NT2/D1 (cell line): Measurements from ENCODE around the gene KCNJ9.
"Not testable (repeated sequence)": the region's sequence is repeated elsewhere in the genome, so short reads cannot be mapped to it uniquely, and the experiment has no call there.

Source experiments
- DNase-seq: peaks from one replicate; pipeline ENCODE4 v3.0.0-alpha.2; 2011; ENCODE audit warnings: low read depth, low spot score
- H3K27me3 ChIP-seq: 2 replicates; pipeline ENCODE4 v1.6.0; 2011; ENCODE audit warnings: mild to moderate bottlenecking; ENCODE audit not compliant: insufficient read length, insufficient read depth
- H3K36me3 ChIP-seq: 2 replicates; pipeline ENCODE4 v1.6.1; 2011; ENCODE audit warnings: mild to moderate bottlenecking, low read length, mixed read lengths; ENCODE audit not compliant: insufficient read depth, insufficient read length
- H3K4me1 ChIP-seq: 2 replicates; pipeline ENCODE4 v1.5.1; 2011; ENCODE audit not compliant: insufficient read depth, insufficient read length
- H3K4me3 ChIP-seq: 2 replicates; pipeline ENCODE4 v1.5.1; 2011; ENCODE audit warnings: low read depth; ENCODE audit not compliant: insufficient read length
- H3K9ac ChIP-seq: 2 replicates; pipeline ENCODE4 v1.6.0; 2011; ENCODE audit warnings: low read depth; ENCODE audit not compliant: insufficient read length
- H3K9me3 ChIP-seq: 2 replicates; pipeline ENCODE4 v1.5.1; 2011; ENCODE audit warnings: mild to moderate bottlenecking, low read length; ENCODE audit not compliant: insufficient read depth
- SUZ12 ChIP-seq: IDR thresholded peaks from 2 replicates; pipeline ENCODE4 v1.6.1; 2011; ENCODE audit not compliant: insufficient read length, insufficient read depth; ENCODE audit errors: extremely low read depth
- YY1 ChIP-seq: IDR thresholded peaks from 2 replicates; pipeline ENCODE4 v1.6.1; 2011; ENCODE audit not compliant: insufficient read length, insufficient read depth
- ZNF274 ChIP-seq: IDR thresholded peaks from 2 replicates; pipeline ENCODE4 v1.6.1; 2011; ENCODE audit warnings: mild to moderate bottlenecking, low read depth, low read length

Gene KCNJ9

GRCh38 chr1:160107512-160107911, 26.2 kb downstream of the KCNJ9 start:
- no peak for DNase-seq
- H3K9ac ChIP-seq, result no peak overlapping the region
- no peaks in the 10 kb centered on the region for H3K9me3 ChIP-seq
- H3K4me3 ChIP-seq, result no peak overlapping the region
- no peaks in the 10 kb centered on the region for H3K36me3 ChIP-seq
- H3K4me1 ChIP-seq, result peaks cover 26% of the 10 kb centered on the region
- H3K27me3 ChIP-seq, result peaks cover 3% of the 10 kb centered on the region
- TF ChIP-seq ZNF274 (no peak), SUZ12 (no peak), YY1 (no peak)

- no peaks in the 10 kb centered on the region for H3K36me3 ChIP-seq
- H3K4me1 ChIP-seq, result peaks cover 22% of the 10 kb centered on the region
- DNase-seq, result peak; percentile 67
- peak overlapping the region; percentile 21 for H3K9ac ChIP-seq
- peaks cover 3% of the 10 kb centered on the region for H3K27me3 ChIP-seq
- no peaks in the 10 kb centered on the region for H3K9me3 ChIP-seq
- no peak for TF ChIP-seq SUZ12
- TF ChIP-seq ZNF274, result no peak
- no peak for TF ChIP-seq YY1
- no peak overlapping the region for H3K4me3 ChIP-seq
Measured at GRCh38 chr1:160108888-160109662, 27.7 kb downstream of the KCNJ9 start.

GRCh38 chr1:160109686-160110085, 28.3 kb downstream of the KCNJ9 start:
- peaks cover 28% of the 10 kb centered on the region for H3K4me1 ChIP-seq

DNA sequence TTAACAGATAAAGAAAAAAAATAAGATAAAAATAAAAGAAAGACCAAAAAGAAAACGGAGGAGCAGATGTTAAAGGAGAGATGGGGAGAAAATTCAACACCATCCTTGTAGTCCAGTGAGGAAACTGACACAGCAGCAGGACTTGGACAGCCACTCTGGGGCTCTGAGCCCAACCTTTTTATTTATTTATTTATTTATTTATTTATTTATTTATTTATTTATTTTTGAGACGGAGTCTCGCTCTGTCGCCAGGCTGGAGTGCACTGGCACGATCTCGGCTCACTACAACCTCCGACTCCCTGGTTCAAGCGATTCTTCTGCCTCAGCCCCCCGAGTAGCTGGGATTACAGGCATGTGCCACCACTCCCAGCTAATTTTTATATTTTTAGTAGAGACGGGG, 30.1 kb downstream of the KCNJ9 start:
- peaks cover 35% of the 10 kb centered on the region for H3K4me1 ChIP-seq
- H3K36me3 ChIP-seq, H3K9ac ChIP-seq: not testable (repeated sequence)

More at GRCh38 chr1:160109686-160110085, 28.3 kb downstream of the KCNJ9 start:
- H3K9me3 ChIP-seq, result no peaks in the 10 kb centered on the region
- DNase-seq, result no peak
- TF ChIP-seq YY1, result no peak
- TF ChIP-seq ZNF274, result no peak
- no peak for TF ChIP-seq SUZ12
- H3K27me3 ChIP-seq, result peaks cover 3% of the 10 kb centered on the region
- H3K4me3 ChIP-seq, result no peak overlapping the region
- no peak overlapping the region for H3K9ac ChIP-seq
- H3K36me3 ChIP-seq, result no peaks in the 10 kb centered on the region

DNA sequence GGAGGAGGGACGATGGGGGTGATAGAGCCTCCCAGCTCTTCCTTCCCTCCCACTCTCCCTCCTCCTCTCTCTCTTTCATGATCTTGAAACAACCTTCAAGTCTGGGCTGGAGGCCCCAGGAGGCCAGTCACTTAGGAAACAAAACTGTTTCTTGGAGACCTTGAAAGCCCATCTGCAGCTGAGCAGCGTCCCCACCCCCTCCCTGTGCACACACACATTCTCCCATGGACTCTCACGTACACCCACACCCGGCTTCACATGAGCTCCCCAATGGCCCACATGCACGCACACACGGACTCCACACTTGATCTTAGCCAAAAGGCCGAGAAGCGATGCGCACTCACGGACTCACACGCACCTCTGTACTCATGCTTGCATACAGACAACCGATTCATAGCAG, 31.0 kb downstream of the KCNJ9 start:
- H3K4me3 ChIP-seq, result no peak overlapping the region
- H3K9ac ChIP-seq, result no peak overlapping the region
- H3K9me3 ChIP-seq, result no peaks in the 10 kb centered on the region
- H3K4me1 ChIP-seq, result peaks cover 43% of the 10 kb centered on the region
- DNase-seq, result no peak
- peaks cover 3% of the 10 kb centered on the region for H3K27me3 ChIP-seq
- no peaks in the 10 kb centered on the region for H3K36me3 ChIP-seq
- no peak for TF ChIP-seq ZNF274
- no peak for TF ChIP-seq SUZ12
- no peak for TF ChIP-seq YY1

More for the DNA sequence above, 30.1 kb downstream of the KCNJ9 start:
- not testable (repeated sequence) for DNase-seq, H3K27me3 ChIP-seq, H3K4me3 ChIP-seq, H3K9me3 ChIP-seq

DNA sequence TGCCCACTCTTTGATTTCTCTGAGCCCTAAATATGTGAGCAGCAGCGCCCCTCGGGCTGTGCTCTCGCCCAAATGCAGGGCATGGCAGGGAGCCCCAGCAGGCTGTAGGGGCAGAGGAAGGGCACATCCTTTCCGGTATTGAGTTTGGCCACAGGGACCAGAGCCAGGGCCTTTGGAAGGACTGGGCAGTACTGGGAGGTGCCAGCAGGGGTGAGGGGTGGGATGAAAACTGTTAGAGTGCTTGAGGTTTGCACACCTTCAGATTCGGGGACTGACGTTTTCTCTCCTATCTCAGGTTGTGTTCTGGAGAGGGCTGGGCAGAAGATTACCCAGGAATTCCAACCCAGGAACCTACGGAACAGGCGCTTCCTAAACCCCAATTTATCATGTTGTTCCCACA, 32.1 kb downstream of the KCNJ9 start:
- H3K4me1 ChIP-seq, result peaks cover 46% of the 10 kb centered on the region
- TF ChIP-seq YY1, result no peak
- no peak for TF ChIP-seq ZNF274
- no peak for TF ChIP-seq SUZ12
- no peak for DNase-seq

GRCh38 chr1:160114085-160114484, 32.7 kb downstream of the KCNJ9 start:
- no peak for TF ChIP-seq YY1
- H3K4me1 ChIP-seq, result peaks cover 45% of the 10 kb centered on the region
- peak overlapping the region; percentile 46 for H3K9ac ChIP-seq
- H3K27me3 ChIP-seq, result peaks cover 3% of the 10 kb centered on the region
- no peak overlapping the region for H3K4me3 ChIP-seq
- H3K9me3 ChIP-seq, result no peaks in the 10 kb centered on the region
- H3K36me3 ChIP-seq, result peaks cover 8% of the 10 kb centered on the region
- no peak for DNase-seq

More for the DNA sequence above, 32.1 kb downstream of the KCNJ9 start:
- Histone ChIP-seq H3K27me3 (peaks cover 3% of the 10 kb centered on the region), H3K9me3 (no peaks in the 10 kb centered on the region), H3K36me3 (peaks cover 3% of the 10 kb centered on the region), H3K9ac (peak overlapping the region; percentile 46), H3K4me3 (no peak overlapping the region)
